Thoracic aorta (tissue), 2 donors: ENCODE measurements around the gene CIB2. TPM values are rescaled to one million over a fixed set of nuclear protein-coding genes. Genes with fewer than 3 reads are reported as not detected.

Source experiments
- ATAC-seq: fragments of 150-250 bp; one replicate; pipeline ENCODE4 v1.8.0; 2017; ENCODE audit warnings: low read depth; ENCODE audit not compliant: insufficient number of reproducible peaks, low FRiP score
- DNase-seq: peaks from one replicate; pipeline ENCODE4 v3.0.0-alpha.2; 2020; ENCODE audit warnings: low spot score
- H3K27ac ChIP-seq, 2 donors: fragments of 200-600 bp; sonication (generic); 1 replicate in 1 of 2; 2 replicates in 1 of 2; pipeline ENCODE4 v1.5.1; 2016; ENCODE audit warnings: mild to moderate bottlenecking in 2 of 2, moderate library complexity in 2 of 2
- H3K27me3 ChIP-seq: fragments of 200-600 bp; sonication (generic); replicated peaks from 2 replicates; pipeline ENCODE4 v1.6.0; 2016; ENCODE audit warnings: mild to moderate bottlenecking; ENCODE audit not compliant: insufficient read depth
- H3K36me3 ChIP-seq: fragments of 200-600 bp; sonication (generic); one replicate; pipeline ENCODE4 v1.5.1; 2016
- H3K4me1 ChIP-seq, 2 donors: fragments of 200-600 bp; sonication (generic); 1 replicate in 1 of 2; 2 replicates in 1 of 2; pipeline versions ENCODE4 v1.5.1 to v1.6.0; 2016; ENCODE audit warnings: low read depth in 2 of 2, mild to moderate bottlenecking in 1 of 2; ENCODE audit not compliant: control insufficient read depth in 1 of 2
- H3K4me3 ChIP-seq: fragments of 200-600 bp; sonication (generic); 2 replicates; pipeline ENCODE4 v1.5.1; 2016; ENCODE audit warnings: mild to moderate bottlenecking
- H3K9me3 ChIP-seq: fragments of 200-600 bp; sonication (generic); 2 replicates; pipeline ENCODE4 v1.5.1; 2016
- CTCF ChIP-seq: fragments of 200-600 bp; sonication (generic); IDR thresholded peaks from one replicate; pipeline ENCODE4 v1.5.1; 2019; ENCODE audit warnings: antibody characterized with exemption
- total RNA-seq, 2 donors: library from RNA; depleted of rRNA; stranded (reverse); fragments of >200 nt; gene quantifications; one replicate each; pipeline versions ENCODE4 v1.1.0 to v1.2.3, GENCODE V29; 2016

The CIB2 gene
- total RNA-seq, 2 donors from 2014 or later, result 1.2 to 7.9 TPM

- Histone ChIP-seq H3K9me3 (no peaks in the 10 kb centered on the region), H3K27me3 (no peaks in the 10 kb centered on the region), H3K36me3 (no peaks in the 10 kb centered on the region), H3K4me3 (no peak overlapping the region), H3K27ac (peak overlapping the region in 1 of 2 donors; percentile 54), H3K4me1 (peaks cover 57 to 92% of the 10 kb centered on the region in 2 donors)
- DNase-seq, result no peak
- no peak for ATAC-seq
- TF ChIP-seq CTCF, result no peak
These were observed 59.0 kb downstream of the CIB2 start for GRCh38 chr15:78072080-78072892.

- H3K4me3 ChIP-seq, result no peak overlapping the region
- H3K4me1 ChIP-seq, result peaks cover 64 to 96% of the 10 kb centered on the region in 2 donors
These were observed 59.9 kb downstream of the CIB2 start for GRCh38 chr15:78071383-78071782.

GRCh38 chr15:78070049-78070700 is 61.1 kb downstream of the CIB2 start:
- H3K27ac ChIP-seq, result peak overlapping the region; percentile 26 to 81
- peaks cover 68 to 97% of the 10 kb centered on the region in 2 donors for H3K4me1 ChIP-seq
- no peaks in the 10 kb centered on the region for H3K27me3 ChIP-seq
- ATAC-seq (no peak), DNase-seq (no peak)
- no peak overlapping the region for H3K4me3 ChIP-seq
- no peaks in the 10 kb centered on the region for H3K36me3 ChIP-seq
- TF ChIP-seq CTCF, result no peak
- no peaks in the 10 kb centered on the region for H3K9me3 ChIP-seq

More at GRCh38 chr15:78071383-78071782, 59.9 kb downstream of the CIB2 start:
- no peaks in the 10 kb centered on the region for H3K36me3 ChIP-seq
- H3K27ac ChIP-seq, result peak overlapping the region in 1 of 2 donors; percentile 54
- no peaks in the 10 kb centered on the region for H3K27me3 ChIP-seq
- no peak for TF ChIP-seq CTCF
- no peaks in the 10 kb centered on the region for H3K9me3 ChIP-seq
- ATAC-seq, result no peak
- no peak for DNase-seq

GRCh38 chr15:78069462-78070029 is 61.7 kb downstream of the CIB2 start:
- Histone ChIP-seq H3K36me3 (no peaks in the 10 kb centered on the region), H3K27ac (peak overlapping the region; percentile 26 to 81), H3K27me3 (no peaks in the 10 kb centered on the region), H3K4me3 (no peak overlapping the region), H3K4me1 (peaks cover 72 to 98% of the 10 kb centered on the region in 2 donors), H3K9me3 (no peaks in the 10 kb centered on the region)
- no peak for TF ChIP-seq CTCF
- no peak for ATAC-seq
- DNase-seq, result no peak

GRCh38 chr15:78069052-78069414 is 62.2 kb downstream of the CIB2 start:
- TF ChIP-seq CTCF, result no peak
- peak overlapping the region; percentile 6 for H3K4me3 ChIP-seq
- DNase-seq (no peak), ATAC-seq (no peak)
- H3K27me3 ChIP-seq, result no peaks in the 10 kb centered on the region
- H3K4me1 ChIP-seq, result peaks cover 77 to 98% of the 10 kb centered on the region in 2 donors
- no peaks in the 10 kb centered on the region for H3K9me3 ChIP-seq
- H3K27ac ChIP-seq, result peak overlapping the region; percentile 52 to 81
- H3K36me3 ChIP-seq, result no peaks in the 10 kb centered on the region
